Thoracic aorta endothelial cell (primary cell): Measurements from ENCODE around the gene SRA1. TPM values are rescaled to one million over a fixed set of nuclear protein-coding genes. Genes with fewer than 3 reads are reported as not detected.

Experiments used
- small RNA-seq: library from RNA; depleted of rRNA; stranded (forward); fragments of <200 nt; gene quantifications from one replicate; pipeline ENCODE3, GENCODE V24; 2012
- total RNA-seq: library from RNA; depleted of rRNA; stranded (reverse); fragments of >200 nt; gene quantifications from 2 replicates; pipeline ENCODE4 v1.2.3, GENCODE V29; 2012

Gene SRA1
- 20.5 and 25.5 TPM in 2 replicates for total RNA-seq

GRCh38 chr5:140557136-140557805, at the start of gene SRA1:
Gene SRA1, minus strand, starts transcription at chr5:140557473. Its CDS starts 21 bp downstream, at chr5:140557452.

GRCh38 chr5:140564196-140565023, 7.1 kb upstream of the SRA1 start, which contains the start of the genes APBB3 and SLC35A4:
Gene APBB3, minus strand, starts transcription at chr5:140564598. Its CDS starts 353 bp downstream, at chr5:140564245.
Gene SLC35A4, plus strand, starts transcription at chr5:140564828. Its CDS starts 2,342 bp downstream, at chr5:140567170.

GRCh38 chr5:140547508-140548299, 9.6 kb downstream of the SRA1 start, which contains the start of gene EIF4EBP3:
Gene EIF4EBP3, plus strand, starts transcription at chr5:140547662. Its CDS starts 76 bp downstream, at chr5:140547738.

Small RNAs within 50 kb of the gene (small RNA-seq; reads per million reads assigned to genes)
- gene RF00279 (not detected), gene RF00443 (not detected)

Other genes starting within 250 kb of the SRA1 start
- gene HBEGF, start 210.9 kb downstream of the SRA1 start, total RNA-seq = 27.0 and 27.8 TPM in 2 replicates
- not detected in 2 replicates for gene SLC4A9, start 197.3 kb downstream of the SRA1 start, total RNA-seq
- gene ANKHD1, start 155.6 kb downstream of the SRA1 start, total RNA-seq = 94.7 and 111 TPM in 2 replicates
- 0.53 and 1.7 TPM in 2 replicates for gene EIF4EBP3, start 9.8 kb downstream of the SRA1 start, total RNA-seq
- 5.6 and 6.1 TPM in 2 replicates for gene APBB3, start 7.1 kb upstream of the SRA1 start, total RNA-seq
- 28.6 and 34.2 TPM in 2 replicates for gene SLC35A4, start 7.4 kb upstream of the SRA1 start, total RNA-seq
- 0.14 and 0.40 TPM in 2 replicates for gene CD14, start 75.7 kb upstream of the SRA1 start, total RNA-seq
- gene TMCO6, start 82.0 kb upstream of the SRA1 start, total RNA-seq = 21.3 and 49.0 TPM in 2 replicates
- gene NDUFA2, start 90.2 kb upstream of the SRA1 start, total RNA-seq = 30.3 and 31.0 TPM in 2 replicates
- gene IK, start 90.4 kb upstream of the SRA1 start, total RNA-seq = 105 and 117 TPM in 2 replicates
- 25.3 and 26.6 TPM in 2 replicates for gene WDR55, start 107.4 kb upstream of the SRA1 start, total RNA-seq
- 0.43 and 0.53 TPM in 2 replicates for gene DND1, start 116.1 kb upstream of the SRA1 start, total RNA-seq
- 72.0 and 73.0 TPM in 2 replicates for gene HARS1, start 133.9 kb upstream of the SRA1 start, total RNA-seq
- 33.2 and 34.8 TPM in 2 replicates for gene HARS2, start 134.0 kb upstream of the SRA1 start, total RNA-seq
- gene ZMAT2, start 143.0 kb upstream of the SRA1 start, total RNA-seq = 33.0 and 40.3 TPM in 2 replicates
- gene PCDHA1, start 228.7 kb upstream of the SRA1 start, total RNA-seq = not detected in 2 replicates
- under 0.01 TPM in 1 of 2 replicates, not detected in the other for gene PCDHA2, start 237.4 kb upstream of the SRA1 start, total RNA-seq
- 0.13 and 0.14 TPM in 2 replicates for gene PCDHA3, start 243.6 kb upstream of the SRA1 start, total RNA-seq
- 0.22 and 0.27 TPM in 2 replicates for gene PCDHA4, start 249.6 kb upstream of the SRA1 start, total RNA-seq